Activated CD4-positive, alpha-beta T cell treated with anti-CD3 and anti-CD28 coated beads for 36 hours (primary cell): Measurements from ENCODE around the gene HABP2. TPM values are rescaled to one million over a fixed set of nuclear protein-coding genes. Genes with fewer than 3 reads are reported as not detected.

ENCODE experiments used
- ATAC-seq: fragments of 200-7000 bp; cut with Tn5 transposase; one replicate; pipeline ENCODE4 v1.10.0; 2021; ENCODE audit warnings: mild to moderate bottlenecking, moderate library complexity
- CTCF ChIA-PET: fragments of 350-600 bp; sonication (Branson Sonifier 250); formaldehyde crosslinking; loops from one replicate; lab custom pipeline; 2021; ENCODE audit warnings: antibody characterized with exemption; lab: Charles Lee
- POLR2A ChIA-PET: fragments of 350-600 bp; sonication (Branson Sonifier 250); formaldehyde crosslinking; loops from one replicate; lab custom pipeline; 2021; ENCODE audit warnings: antibody characterized with exemption, inconsistent platforms; lab: Charles Lee
- DNase-seq: peaks from one replicate; pipeline ENCODE4 v3.0.0-alpha.2; 2020
- H3K27ac Mint-ChIP-seq: one replicate; pipeline ENCODE4 v1.8.0; 2021; ENCODE audit warnings: mixed read lengths
- H3K27me3 Mint-ChIP-seq: one replicate; pipeline ENCODE4 v1.8.0; 2021; ENCODE audit warnings: mixed read lengths
- H3K36me3 Mint-ChIP-seq: one replicate; pipeline ENCODE4 v1.8.0; 2021; ENCODE audit warnings: low read depth, mixed read lengths
- H3K4me1 Mint-ChIP-seq: one replicate; pipeline ENCODE4 v1.8.0; 2021; ENCODE audit warnings: mixed read lengths
- H3K4me3 Mint-ChIP-seq: one replicate; pipeline ENCODE4 v1.8.0; 2021; ENCODE audit warnings: mild to moderate bottlenecking, moderate library complexity, mixed read lengths
- H3K9me3 Mint-ChIP-seq: one replicate; pipeline ENCODE4 v1.8.0; 2021; ENCODE audit warnings: low read depth, mixed read lengths
- intact Hi-C, 2 experiments: fragments of 100-400 bp; cut with DNase I in 1 of 2; cut with micrococcal nuclease in 1 of 2; formaldehyde crosslinking; loops; one replicate each; pipeline versions ENCODE4 v1.14.2 to v1.15.1; 2022 to 2024; cut with DNase I, micrococcal nuclease
- total RNA-seq, 2 experiments: library from RNA; stranded (reverse); gene quantifications; one replicate each; pipeline ENCODE4 v1.2.3, GENCODE V29; 2021

The HABP2 gene
- total RNA-seq, 2 experiments from 2014 or later = not detected

- H3K27ac Mint-ChIP-seq = no peak overlapping the region
- no peaks in the 10 kb centered on the region for H3K9me3 Mint-ChIP-seq
- no peaks in the 10 kb centered on the region for H3K4me1 Mint-ChIP-seq
- no peak overlapping the region for H3K4me3 Mint-ChIP-seq
- POLR2A ChIA-PET = no interaction called here
- DNase-seq = no peak
- H3K27me3 Mint-ChIP-seq = peaks cover 8% of the 10 kb centered on the region
- H3K36me3 Mint-ChIP-seq = no peaks in the 10 kb centered on the region
- CTCF ChIA-PET = interaction anchor here (0.6 to 1.5 kb wide), 3 partner anchors 44 to 1501 kb away, joined by 3 to 5 read pairs (median 4); no protein-coding TSS in a partner anchor
- intact Hi-C loops = no loop called here
- ATAC-seq = no peak
These were observed 33.8 kb upstream of the HABP2 start for GRCh38 chr10:113518816-113519591.

- Mint-ChIP-seq H3K4me1 (no peaks in the 10 kb centered on the region), H3K9me3 (no peaks in the 10 kb centered on the region), H3K27me3 (peaks cover 8% of the 10 kb centered on the region), H3K4me3 (no peak overlapping the region), H3K36me3 (no peaks in the 10 kb centered on the region), H3K27ac (no peak overlapping the region)
- intact Hi-C loops = no loop called here
- DNase-seq = no peak
- ATAC-seq = no peak
- ChIA-PET POLR2A (no interaction called here), CTCF (interaction anchor here (0.6 to 1.5 kb wide), 4 partner anchors 44 to 1501 kb away, joined by 3 to 5 read pairs (median 4); no protein-coding TSS in a partner anchor)
These were observed 33.2 kb upstream of the HABP2 start for GRCh38 chr10:113519681-113520115.

- Mint-ChIP-seq H3K27ac (no peak overlapping the region), H3K27me3 (peaks cover 8% of the 10 kb centered on the region), H3K36me3 (no peaks in the 10 kb centered on the region), H3K4me3 (no peak overlapping the region), H3K9me3 (no peaks in the 10 kb centered on the region), H3K4me1 (no peaks in the 10 kb centered on the region)
- ATAC-seq = no peak
- CTCF ChIA-PET = interaction anchor here (0.6 to 1.7 kb wide), 6 partner anchors 9 to 974 kb away, joined by 3 to 6 read pairs (median 4); no protein-coding TSS in a partner anchor
- no peak for DNase-seq
- POLR2A ChIA-PET = no interaction called here
- intact Hi-C loops = no loop called here
These were observed 32.6 kb upstream of the HABP2 start for GRCh38 chr10:113520261-113520660.

GRCh38 chr10:113520690-113521474 lies 32.0 kb upstream of the HABP2 start:
- H3K27me3 Mint-ChIP-seq = peaks cover 8% of the 10 kb centered on the region
- ATAC-seq (peak; percentile 42), DNase-seq (peak; percentile 56)
- H3K4me3 Mint-ChIP-seq = no peak overlapping the region
- no peaks in the 10 kb centered on the region for H3K4me1 Mint-ChIP-seq
- ChIA-PET CTCF (interaction anchor here (0.6 to 1.7 kb wide), 6 partner anchors 8 to 975 kb away, joined by 3 to 6 read pairs (median 6); no protein-coding TSS in a partner anchor), POLR2A (interaction anchor here (0.6 kb wide), 1 partner anchor 24 kb away, joined by 4 read pairs; no protein-coding TSS in a partner anchor)
- intact Hi-C loops = loop anchor here in 1 of 2 experiments (1.0 kb wide), 1 partner anchor 42 kb away; no protein-coding TSS in a partner anchor
- H3K27ac Mint-ChIP-seq = no peak overlapping the region
- H3K36me3 Mint-ChIP-seq = no peaks in the 10 kb centered on the region
- H3K9me3 Mint-ChIP-seq = no peaks in the 10 kb centered on the region

GRCh38 chr10:113521475-113521795 lies 31.4 kb upstream of the HABP2 start:
- ChIA-PET POLR2A (interaction anchor here (0.6 kb wide), 1 partner anchor 23 kb away, joined by 4 read pairs; no protein-coding TSS in a partner anchor), CTCF (interaction anchor here (1.1 to 1.7 kb wide), 4 partner anchors 7 to 136 kb away, joined by 3 to 6 read pairs (median 6); no protein-coding TSS in a partner anchor)
- ATAC-seq = no peak
- Mint-ChIP-seq H3K4me1 (no peaks in the 10 kb centered on the region), H3K9me3 (no peaks in the 10 kb centered on the region), H3K27ac (no peak overlapping the region), H3K36me3 (no peaks in the 10 kb centered on the region), H3K27me3 (peaks cover 8% of the 10 kb centered on the region), H3K4me3 (no peak overlapping the region)
- intact Hi-C loops = loop anchor here in 1 of 2 experiments (1.0 kb wide), 1 partner anchor 42 kb away; no protein-coding TSS in a partner anchor
- DNase-seq = no peak

GRCh38 chr10:113522460-113522859 lies 30.4 kb upstream of the HABP2 start:
- Mint-ChIP-seq H3K27ac (no peak overlapping the region), H3K27me3 (peaks cover 8% of the 10 kb centered on the region), H3K4me3 (no peak overlapping the region), H3K9me3 (no peaks in the 10 kb centered on the region), H3K4me1 (no peaks in the 10 kb centered on the region), H3K36me3 (no peaks in the 10 kb centered on the region)
- DNase-seq (no peak), ATAC-seq (no peak)
- ChIA-PET POLR2A (no interaction called here), CTCF (interaction anchor here (1.1 to 1.2 kb wide), 2 partner anchors 17 to 41 kb away, joined by 4 to 6 read pairs; no protein-coding TSS in a partner anchor)
- intact Hi-C loops = no loop called here

- Mint-ChIP-seq H3K27me3 (peaks cover 6% of the 10 kb centered on the region), H3K36me3 (no peaks in the 10 kb centered on the region), H3K4me3 (no peak overlapping the region), H3K9me3 (no peaks in the 10 kb centered on the region), H3K4me1 (no peaks in the 10 kb centered on the region), H3K27ac (no peak overlapping the region)
- intact Hi-C loops = no loop called here
- DNase-seq = no peak
- CTCF ChIA-PET = interaction anchor here (1.2 kb wide), 1 partner anchor 17 kb away, joined by 4 read pairs; no protein-coding TSS in a partner anchor
- ATAC-seq = no peak
- POLR2A ChIA-PET = no interaction called here
These were observed 29.8 kb upstream of the HABP2 start for GRCh38 chr10:113523071-113523470.

- Mint-ChIP-seq H3K4me3 (no peak overlapping the region), H3K27ac (no peak overlapping the region), H3K4me1 (no peaks in the 10 kb centered on the region), H3K27me3 (peaks cover 6% of the 10 kb centered on the region), H3K36me3 (no peaks in the 10 kb centered on the region), H3K9me3 (no peaks in the 10 kb centered on the region)
- ChIA-PET POLR2A (no interaction called here), CTCF (no interaction called here)
- DNase-seq (no peak), ATAC-seq (no peak)
- intact Hi-C loops = no loop called here
These were observed 29.2 kb upstream of the HABP2 start for GRCh38 chr10:113523628-113524027.

- ATAC-seq = no peak
- Mint-ChIP-seq H3K27me3 (peaks cover 7% of the 10 kb centered on the region), H3K4me1 (no peaks in the 10 kb centered on the region), H3K9me3 (no peaks in the 10 kb centered on the region), H3K36me3 (no peaks in the 10 kb centered on the region), H3K4me3 (no peak overlapping the region), H3K27ac (no peak overlapping the region)
- no peak for DNase-seq
- intact Hi-C loops = no loop called here
- ChIA-PET POLR2A (no interaction called here), CTCF (interaction anchor here (1.3 kb wide), 1 partner anchor 39 kb away, joined by 3 read pairs; no protein-coding TSS in a partner anchor)
These were observed 28.7 kb upstream of the HABP2 start for GRCh38 chr10:113524120-113524519.

- intact Hi-C loops = no loop called here
- Mint-ChIP-seq H3K9me3 (no peaks in the 10 kb centered on the region), H3K27me3 (peaks cover 10% of the 10 kb centered on the region), H3K4me1 (no peaks in the 10 kb centered on the region), H3K36me3 (no peaks in the 10 kb centered on the region), H3K27ac (no peak overlapping the region), H3K4me3 (no peak overlapping the region)
- CTCF ChIA-PET = interaction anchor here (1.3 kb wide), 1 partner anchor 39 kb away, joined by 3 read pairs; no protein-coding TSS in a partner anchor
- DNase-seq = no peak
- ATAC-seq = no peak
- POLR2A ChIA-PET = no interaction called here
These were observed 28.0 kb upstream of the HABP2 start for GRCh38 chr10:113524539-113525490.
